ENCODE measurements around the gene CAMK2G. TPM values are rescaled to one million over a fixed set of nuclear protein-coding genes. Genes with fewer than 3 reads are reported as not detected.

Gene CAMK2G
- polyA plus RNA-seq, 1 experiment = 43.8 TPM

DNA sequence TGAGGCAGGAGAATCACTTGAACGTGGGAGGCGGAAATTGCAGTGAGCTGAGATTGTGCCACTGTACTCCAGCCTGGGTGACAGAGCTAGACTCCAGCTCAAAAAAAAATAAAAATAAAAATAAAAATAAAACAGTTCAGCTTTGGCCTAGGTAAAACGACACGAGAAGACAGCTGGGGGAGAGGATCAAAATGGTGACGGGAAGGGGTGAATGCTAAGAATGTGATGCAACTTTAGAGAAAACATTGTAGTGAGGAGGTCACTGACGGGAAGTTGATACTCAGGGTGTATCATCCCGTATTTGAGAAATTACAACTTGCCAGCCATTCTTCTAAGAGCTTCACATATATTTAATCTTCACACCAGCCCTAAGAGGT lies 64.0 kb downstream of the CAMK2G start:
- TF ChIP-seq, protein P1, sequence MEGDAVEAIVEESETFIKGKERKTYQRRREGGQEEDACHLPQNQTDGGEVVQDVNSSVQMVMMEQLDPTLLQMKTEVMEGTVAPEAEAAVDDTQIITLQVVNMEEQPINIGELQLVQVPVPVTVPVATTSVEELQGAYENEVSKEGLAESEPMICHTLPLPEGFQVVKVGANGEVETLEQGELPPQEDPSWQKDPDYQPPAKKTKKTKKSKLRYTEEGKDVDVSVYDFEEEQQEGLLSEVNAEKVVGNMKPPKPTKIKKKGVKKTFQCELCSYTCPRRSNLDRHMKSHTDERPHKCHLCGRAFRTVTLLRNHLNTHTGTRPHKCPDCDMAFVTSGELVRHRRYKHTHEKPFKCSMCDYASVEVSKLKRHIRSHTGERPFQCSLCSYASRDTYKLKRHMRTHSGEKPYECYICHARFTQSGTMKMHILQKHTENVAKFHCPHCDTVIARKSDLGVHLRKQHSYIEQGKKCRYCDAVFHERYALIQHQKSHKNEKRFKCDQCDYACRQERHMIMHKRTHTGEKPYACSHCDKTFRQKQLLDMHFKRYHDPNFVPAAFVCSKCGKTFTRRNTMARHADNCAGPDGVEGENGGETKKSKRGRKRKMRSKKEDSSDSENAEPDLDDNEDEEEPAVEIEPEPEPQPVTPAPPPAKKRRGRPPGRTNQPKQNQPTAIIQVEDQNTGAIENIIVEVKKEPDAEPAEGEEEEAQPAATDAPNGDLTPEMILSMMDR (IDR thresholded peaks at IDR 0.05; ENCODE audit: insufficient read depth, low read depth, low read length) = no peak
- DNase-seq (ENCODE audit: low read depth) = no peak
- Histone ChIP-seq H3K27me3 (ENCODE audit: control insufficient read depth, insufficient read depth, low read length) (no peaks in the 10 kb centered on the region), H3K4me3 (ENCODE audit: low read depth, low read length) (peak overlapping the region; percentile 90), H3K36me3 (ENCODE audit: control insufficient read depth, insufficient read depth, low read length) (peaks cover 25% of the 10 kb centered on the region)
- ChIA-PET CTCF (interaction anchor here (0.7 to 1.1 kb wide), 2 partner anchors 64 to 610 kb away, joined by 3 read pairs; partner anchors contain the start of gene CAMK2G), POLR2A (interaction anchor here (0.7 kb wide), 1 partner anchor 84 kb away, joined by 6 read pairs; no protein-coding TSS in a partner anchor)

DNA sequence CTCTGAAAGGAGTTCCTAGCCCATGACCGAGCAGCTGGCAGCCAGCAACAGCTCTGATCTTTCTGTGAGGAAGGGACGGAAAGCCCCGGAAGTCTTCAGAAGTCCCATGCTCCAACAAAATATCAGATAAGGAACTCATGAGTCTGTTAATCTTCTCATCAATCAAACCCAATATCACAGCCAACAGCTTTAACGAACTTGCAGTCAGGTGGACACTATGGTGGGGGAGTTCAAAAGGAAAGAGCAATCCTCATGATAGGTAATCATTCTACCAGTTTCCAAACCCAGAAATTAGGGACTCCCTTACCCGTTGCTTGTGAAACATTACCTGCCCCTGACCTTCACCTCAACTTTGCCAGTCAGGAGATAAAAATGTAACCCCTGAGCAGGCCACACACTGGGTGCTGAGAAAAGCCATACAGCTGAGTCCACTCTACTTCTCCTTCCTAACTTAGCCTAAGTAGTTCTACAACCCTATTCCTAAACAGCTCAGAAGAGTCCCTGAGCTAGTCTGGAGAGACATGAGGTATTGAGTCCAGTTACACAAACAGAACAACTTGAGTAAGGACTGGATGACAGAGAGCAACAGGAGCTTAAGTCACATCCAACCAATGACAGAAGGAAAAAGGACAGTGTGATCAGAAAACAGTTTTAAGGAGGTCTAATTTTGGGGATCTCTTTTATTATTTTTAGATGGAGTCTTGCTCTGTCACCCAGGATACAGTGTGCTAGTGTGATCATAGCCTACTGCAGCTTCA lies 65.1 kb downstream of the CAMK2G start:
- H3K27me3 ChIP-seq (ENCODE audit: control insufficient read depth, insufficient read depth, low read length) = no peaks in the 10 kb centered on the region
- DNase-seq (ENCODE audit: low read depth) = no peak
- TF ChIP-seq, protein P1 (IDR thresholded peaks at IDR 0.05; ENCODE audit: insufficient read depth, low read depth, low read length) = no peak
- POLR2A ChIA-PET = interaction anchor here (0.6 kb wide), 1 partner anchor 1302 kb away, joined by 3 read pairs; the partner anchor contains the start of gene SAMD8
- H3K36me3 ChIP-seq (ENCODE audit: control insufficient read depth, insufficient read depth, low read length) = peaks cover 24% of the 10 kb centered on the region
- CTCF ChIA-PET = interaction anchor here (0.7 to 1.0 kb wide), 2 partner anchors 17 to 70 kb away, joined by 3 to 4 read pairs; no protein-coding TSS in a partner anchor
- no peak overlapping the region for H3K4me3 ChIP-seq (ENCODE audit: low read depth, low read length)

DNA sequence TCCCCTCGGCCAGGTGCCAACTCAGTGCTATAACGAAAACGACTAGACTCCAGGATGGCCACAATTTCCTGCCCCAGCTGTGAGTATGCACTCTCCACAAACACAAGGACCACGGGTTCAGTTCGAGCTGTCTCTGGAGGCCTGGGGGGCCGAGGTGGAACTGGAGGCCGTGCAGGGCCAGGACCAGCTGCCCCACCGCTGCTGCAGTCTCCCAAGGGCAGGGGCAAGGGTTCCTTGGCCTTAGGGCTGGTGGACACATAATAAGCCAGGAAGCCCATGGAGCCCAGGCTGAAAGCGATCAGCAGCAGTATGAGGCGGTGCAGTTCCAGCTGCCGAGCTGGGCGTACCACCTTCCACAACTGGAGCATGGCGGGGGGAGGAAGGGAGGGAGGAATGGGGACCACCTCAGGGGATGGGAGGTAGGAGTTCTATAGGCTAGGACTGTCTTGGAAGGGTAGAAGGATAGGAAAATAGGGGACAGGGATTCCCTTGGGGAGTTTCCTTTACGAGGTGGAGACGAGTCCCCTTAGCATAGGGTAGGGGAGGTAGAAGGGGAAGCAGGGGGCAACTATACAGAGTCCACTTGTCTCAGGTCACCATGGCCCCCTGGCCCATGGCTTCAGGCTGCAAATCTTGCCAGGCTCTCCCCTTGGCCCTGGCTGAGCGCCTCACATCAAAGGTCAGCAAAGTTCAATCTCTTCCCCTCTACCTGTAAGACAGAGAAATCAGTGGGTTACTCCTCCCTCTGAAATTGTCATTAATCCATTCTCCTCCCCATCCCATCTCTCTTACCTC lies 66.1 kb downstream of the CAMK2G start:
- Histone ChIP-seq H3K4me3 (ENCODE audit: low read depth, low read length) (no peak overlapping the region), H3K27me3 (ENCODE audit: control insufficient read depth, insufficient read depth, low read length) (no peaks in the 10 kb centered on the region), H3K36me3 (ENCODE audit: control insufficient read depth, insufficient read depth, low read length) (peaks cover 28% of the 10 kb centered on the region)
- ChIA-PET POLR2A (interaction anchor here (0.5 kb wide), 1 partner anchor 27 kb away, joined by 3 read pairs; no protein-coding TSS in a partner anchor), CTCF (interaction anchor here (0.7 to 1.0 kb wide), 2 partner anchors 16 to 71 kb away, joined by 3 to 4 read pairs; no protein-coding TSS in a partner anchor)
- TF ChIP-seq, protein P1 (IDR thresholded peaks at IDR 0.05; ENCODE audit: insufficient read depth, low read depth, low read length) = no peak
- DNase-seq (ENCODE audit: low read depth) = no peak

DNA sequence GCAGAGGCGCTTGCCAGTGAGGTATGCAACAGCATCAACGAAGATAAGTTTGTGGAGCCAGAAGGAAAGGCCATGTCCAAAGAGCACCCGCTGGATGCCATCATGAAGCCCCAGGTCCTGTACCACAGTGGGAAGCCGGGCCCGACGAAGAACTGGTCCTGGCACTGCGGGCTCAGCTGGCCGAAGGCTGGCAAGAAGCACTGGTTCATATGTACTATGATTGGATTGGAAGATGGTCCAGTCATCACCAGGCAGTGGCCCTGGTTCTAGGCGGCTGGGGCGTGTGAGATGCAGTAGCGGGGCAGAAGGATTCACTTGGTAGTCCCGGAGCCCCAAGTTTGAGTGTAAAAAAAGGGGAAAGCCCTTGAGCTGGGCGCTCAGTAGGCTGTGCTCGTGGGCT lies 66.9 kb downstream of the CAMK2G start:
- ChIA-PET POLR2A (no interaction called here), CTCF (no interaction called here)
- no peaks in the 10 kb centered on the region for H3K27me3 ChIP-seq (ENCODE audit: control insufficient read depth, insufficient read depth, low read length)
- TF ChIP-seq, protein P1 (IDR thresholded peaks at IDR 0.05; ENCODE audit: insufficient read depth, low read depth, low read length) = no peak
- peaks cover 34% of the 10 kb centered on the region for H3K36me3 ChIP-seq (ENCODE audit: control insufficient read depth, insufficient read depth, low read length)
- DNase-seq (ENCODE audit: low read depth) = no peak
- H3K4me3 ChIP-seq (ENCODE audit: low read depth, low read length) = no peak overlapping the region
